Mucosa of stomach (tissue), 1 donor: Measurements from ENCODE around the gene ZNF649.
A peak's percentile ranks its signal among the peaks of the same experiment; 100 is the strongest.
"Not testable (repeated sequence)": the region's sequence is repeated elsewhere in the genome, so short reads cannot be mapped to it uniquely, and the experiment has no call there.

ENCODE experiments used
- H3K27me3 ChIP-seq: one replicate; pipeline ENCODE4 v1.7.0; 2013; ENCODE audit warnings: mild to moderate bottlenecking, low read length; ENCODE audit not compliant: control insufficient read depth, insufficient read depth
- H3K36me3 ChIP-seq: one replicate; pipeline ENCODE4 v1.7.0; 2013; ENCODE audit warnings: low read length; ENCODE audit not compliant: control insufficient read depth, insufficient read depth
- H3K4me1 ChIP-seq: one replicate; pipeline ENCODE4 v1.7.0; 2013; ENCODE audit warnings: mild to moderate bottlenecking, low read length; ENCODE audit not compliant: control insufficient read depth, insufficient read depth
- H3K4me3 ChIP-seq: one replicate; pipeline ENCODE4 v1.7.0; 2013; ENCODE audit warnings: low read length
- H3K9ac ChIP-seq: one replicate; pipeline ENCODE4 v1.7.0; 2013; ENCODE audit warnings: mild to moderate bottlenecking, low read length, moderate library complexity
- H3K9me3 ChIP-seq: one replicate; pipeline ENCODE4 v1.7.0; 2013; ENCODE audit warnings: mild to moderate bottlenecking, low read length, moderate library complexity; ENCODE audit not compliant: control insufficient read depth
- donor health status: Pancreatic carcinoma.

ZNF649 gene

GRCh38 chr19:51916167-51916566 is 11.3 kb upstream of the ZNF649 start:
- peaks cover 11% of the 10 kb centered on the region for H3K9me3 ChIP-seq
- H3K27me3 ChIP-seq: no peaks in the 10 kb centered on the region
- H3K4me1 ChIP-seq: no peaks in the 10 kb centered on the region
- no peaks in the 10 kb centered on the region for H3K36me3 ChIP-seq
- no peak overlapping the region for H3K4me3 ChIP-seq
- H3K9ac ChIP-seq: no peak overlapping the region

- Histone ChIP-seq H3K27me3 (no peaks in the 10 kb centered on the region), H3K9me3 (peaks cover 11% of the 10 kb centered on the region), H3K4me3 (no peak overlapping the region)
Observed at GRCh38 chr19:51915324-51915867, 10.6 kb upstream of the ZNF649 start.

GRCh38 chr19:51907981-51908380 is 3.2 kb upstream of the ZNF649 start:
- not testable (repeated sequence) for H3K36me3 ChIP-seq, H3K9me3 ChIP-seq, H3K4me1 ChIP-seq, H3K27me3 ChIP-seq, H3K9ac ChIP-seq, H3K4me3 ChIP-seq

More at GRCh38 chr19:51915324-51915867, 10.6 kb upstream of the ZNF649 start:
- no peaks in the 10 kb centered on the region for H3K4me1 ChIP-seq
- no peak overlapping the region for H3K9ac ChIP-seq
- no peaks in the 10 kb centered on the region for H3K36me3 ChIP-seq

- not testable (repeated sequence) for H3K9me3 ChIP-seq, H3K9ac ChIP-seq, H3K27me3 ChIP-seq, H3K4me3 ChIP-seq, H3K4me1 ChIP-seq, H3K36me3 ChIP-seq
Observed at GRCh38 chr19:51906108-51906507, 1.3 kb upstream of the ZNF649 start.

- H3K9me3 ChIP-seq, H3K4me1 ChIP-seq, H3K27me3 ChIP-seq, H3K9ac ChIP-seq, H3K36me3 ChIP-seq, H3K4me3 ChIP-seq: not testable (repeated sequence)
Observed at GRCh38 chr19:51905639-51906038, 822 bp upstream of the ZNF649 start.

- H3K9ac ChIP-seq: no peak overlapping the region
- no peaks in the 10 kb centered on the region for H3K36me3 ChIP-seq
- no peaks in the 10 kb centered on the region for H3K4me1 ChIP-seq
- no peaks in the 10 kb centered on the region for H3K27me3 ChIP-seq
- no peaks in the 10 kb centered on the region for H3K9me3 ChIP-seq
- H3K4me3 ChIP-seq: no peak overlapping the region
Observed at GRCh38 chr19:51905206-51905605, 389 bp upstream of the ZNF649 start.

- Histone ChIP-seq H3K9me3 (no peaks in the 10 kb centered on the region), H3K36me3 (peaks cover 9% of the 10 kb centered on the region), H3K27me3 (no peaks in the 10 kb centered on the region), H3K4me3 (no peak overlapping the region), H3K9ac (no peak overlapping the region), H3K4me1 (no peaks in the 10 kb centered on the region)
Observed at GRCh38 chr19:51903192-51903591, 1.6 kb downstream of the ZNF649 start.

GRCh38 chr19:51901860-51902259 is 3.0 kb downstream of the ZNF649 start:
- H3K36me3 ChIP-seq: peaks cover 14% of the 10 kb centered on the region
- no peak overlapping the region for H3K9ac ChIP-seq
- no peaks in the 10 kb centered on the region for H3K4me1 ChIP-seq
- H3K27me3 ChIP-seq: no peaks in the 10 kb centered on the region
- peaks cover 1% of the 10 kb centered on the region for H3K9me3 ChIP-seq
- H3K4me3 ChIP-seq: no peak overlapping the region

- H3K4me1 ChIP-seq: no peaks in the 10 kb centered on the region
- H3K9me3 ChIP-seq: peaks cover 22% of the 10 kb centered on the region
- H3K9ac ChIP-seq: no peak overlapping the region
- H3K36me3 ChIP-seq: peaks cover 31% of the 10 kb centered on the region
- H3K4me3 ChIP-seq: peak overlapping the region; percentile 42
- no peaks in the 10 kb centered on the region for H3K27me3 ChIP-seq
Observed at GRCh38 chr19:51891193-51891747, 13.5 kb downstream of the ZNF649 start.

- Histone ChIP-seq H3K36me3 (peaks cover 26% of the 10 kb centered on the region), H3K4me1 (no peaks in the 10 kb centered on the region), H3K4me3 (no peak overlapping the region), H3K27me3 (no peaks in the 10 kb centered on the region), H3K9me3 (peaks cover 22% of the 10 kb centered on the region), H3K9ac (no peak overlapping the region)
Observed at GRCh38 chr19:51889934-51890333, 14.9 kb downstream of the ZNF649 start.

GRCh38 chr19:51887522-51888498 is 17.0 kb downstream of the ZNF649 start, which contains the start of gene ZNF577:
Gene ZNF577, minus strand, starts transcription at chr19:51887951. Its CDS starts 7,569 bp downstream, at chr19:51880382.
- H3K36me3 ChIP-seq: peaks cover 17% of the 10 kb centered on the region
- no peaks in the 10 kb centered on the region for H3K4me1 ChIP-seq
- peak within 1 kb of the TSS; percentile 72 for H3K9ac ChIP-seq
- H3K4me3 ChIP-seq: peak within 1 kb of the TSS; percentile 52
- H3K27me3 ChIP-seq: no peaks in the 10 kb centered on the region
- peaks cover 24% of the 10 kb centered on the region for H3K9me3 ChIP-seq

- H3K4me3 ChIP-seq: no peak overlapping the region
- no peak overlapping the region for H3K9ac ChIP-seq
- H3K4me1 ChIP-seq: no peaks in the 10 kb centered on the region
- no peaks in the 10 kb centered on the region for H3K36me3 ChIP-seq
- peaks cover 4% of the 10 kb centered on the region for H3K9me3 ChIP-seq
- H3K27me3 ChIP-seq: no peaks in the 10 kb centered on the region
Observed at GRCh38 chr19:51884713-51885112, 20.1 kb downstream of the ZNF649 start.
